ENCODE measurements around the gene TBK1.

DNA sequence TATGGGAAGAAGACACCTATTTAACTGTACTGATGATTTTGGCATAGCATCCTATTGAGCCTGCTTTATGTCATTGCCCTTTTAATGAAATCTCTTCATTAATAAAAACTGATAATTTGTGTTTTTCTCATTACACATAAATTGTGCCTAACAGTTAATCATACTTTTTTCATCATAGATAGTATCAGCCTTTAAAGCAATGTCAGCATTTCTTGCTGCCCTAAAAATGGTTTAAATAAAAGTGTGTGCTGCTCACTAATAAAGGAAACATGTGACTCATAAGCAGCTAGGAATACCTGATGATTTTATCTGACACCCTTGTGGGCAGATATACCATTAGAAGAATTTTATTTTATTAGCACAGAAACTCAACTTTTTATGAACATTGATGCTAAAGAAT, 26.7 kb downstream of the TBK1 start:
- TF ChIP-seq, protein P1, sequence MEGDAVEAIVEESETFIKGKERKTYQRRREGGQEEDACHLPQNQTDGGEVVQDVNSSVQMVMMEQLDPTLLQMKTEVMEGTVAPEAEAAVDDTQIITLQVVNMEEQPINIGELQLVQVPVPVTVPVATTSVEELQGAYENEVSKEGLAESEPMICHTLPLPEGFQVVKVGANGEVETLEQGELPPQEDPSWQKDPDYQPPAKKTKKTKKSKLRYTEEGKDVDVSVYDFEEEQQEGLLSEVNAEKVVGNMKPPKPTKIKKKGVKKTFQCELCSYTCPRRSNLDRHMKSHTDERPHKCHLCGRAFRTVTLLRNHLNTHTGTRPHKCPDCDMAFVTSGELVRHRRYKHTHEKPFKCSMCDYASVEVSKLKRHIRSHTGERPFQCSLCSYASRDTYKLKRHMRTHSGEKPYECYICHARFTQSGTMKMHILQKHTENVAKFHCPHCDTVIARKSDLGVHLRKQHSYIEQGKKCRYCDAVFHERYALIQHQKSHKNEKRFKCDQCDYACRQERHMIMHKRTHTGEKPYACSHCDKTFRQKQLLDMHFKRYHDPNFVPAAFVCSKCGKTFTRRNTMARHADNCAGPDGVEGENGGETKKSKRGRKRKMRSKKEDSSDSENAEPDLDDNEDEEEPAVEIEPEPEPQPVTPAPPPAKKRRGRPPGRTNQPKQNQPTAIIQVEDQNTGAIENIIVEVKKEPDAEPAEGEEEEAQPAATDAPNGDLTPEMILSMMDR (IDR thresholded peaks at IDR 0.05; ENCODE audit: low read length), result no peak
- TF ChIP-seq EZH2 (IDR thresholded peaks at IDR 0.05; ENCODE audit: borderline replicate concordance, low read length), result no peak
